IPS-18c (cell line): ENCODE results near the gene PDE6D.

Source experiments
- H3K4me3 ChIP-seq: 2 replicates; pipeline ENCODE4 v1.7.0; 2013; ENCODE audit warnings: low read depth, mild to moderate bottlenecking, low read length, moderate library complexity; ENCODE audit not compliant: insufficient read depth
- H3K9me3 ChIP-seq: one replicate; pipeline ENCODE4 v1.6.1; 2013; ENCODE audit warnings: mild to moderate bottlenecking, low read length, moderate library complexity; ENCODE audit not compliant: control insufficient read depth, insufficient read depth

The PDE6D gene

DNA sequence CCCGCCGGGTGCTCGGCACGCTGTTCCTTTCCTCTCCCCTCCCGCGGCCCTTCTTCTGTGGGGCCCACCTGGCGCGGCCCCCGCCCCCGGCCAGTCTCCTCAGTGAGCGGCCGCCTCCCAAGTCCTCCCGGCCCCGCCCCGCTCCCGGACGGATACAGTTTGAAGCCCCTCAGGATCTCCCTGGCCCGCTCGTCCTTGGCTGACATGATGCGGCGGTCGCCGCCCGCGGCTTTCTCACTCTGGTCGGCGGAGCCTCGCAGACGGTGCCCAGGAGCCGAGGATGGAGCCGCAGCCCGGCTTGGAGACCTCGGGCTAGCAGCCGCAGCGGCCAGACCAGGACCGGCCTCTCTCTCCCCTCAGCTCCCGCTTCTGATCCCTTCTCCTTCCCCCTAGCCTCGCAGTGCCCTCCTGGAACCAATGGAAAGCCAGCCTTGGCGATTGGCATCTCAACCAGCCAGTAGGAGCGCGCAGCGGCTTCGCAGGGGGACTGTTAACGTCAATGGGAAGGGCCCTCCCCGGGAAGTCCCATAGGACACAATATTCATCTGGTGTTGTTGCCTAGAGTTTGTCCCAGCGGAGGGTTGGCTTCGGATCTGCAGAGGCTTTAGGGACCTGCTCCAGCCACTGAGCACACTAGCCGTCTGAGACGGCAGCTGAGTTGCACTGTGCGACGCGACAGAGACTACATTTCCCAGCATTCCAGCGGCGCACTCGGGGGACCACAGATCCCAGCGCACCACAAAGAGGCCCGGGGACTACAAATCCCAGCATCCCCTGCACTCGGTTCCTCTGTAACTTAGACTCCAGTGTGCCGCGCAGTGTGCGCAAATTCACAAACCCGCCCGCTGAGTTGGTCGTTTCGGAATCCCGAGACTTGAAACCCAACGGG, at the start of gene PDE6D:
Gene PDE6D, minus strand, starts transcription at position 374 of the 889 bp plus-strand sequence. Its CDS starts 168 bp downstream, at position 206.
- H3K4me3 ChIP-seq, result peak within 1 kb of the TSS; percentile 90
- no peaks in the 10 kb centered on the region for H3K9me3 ChIP-seq

DNA sequence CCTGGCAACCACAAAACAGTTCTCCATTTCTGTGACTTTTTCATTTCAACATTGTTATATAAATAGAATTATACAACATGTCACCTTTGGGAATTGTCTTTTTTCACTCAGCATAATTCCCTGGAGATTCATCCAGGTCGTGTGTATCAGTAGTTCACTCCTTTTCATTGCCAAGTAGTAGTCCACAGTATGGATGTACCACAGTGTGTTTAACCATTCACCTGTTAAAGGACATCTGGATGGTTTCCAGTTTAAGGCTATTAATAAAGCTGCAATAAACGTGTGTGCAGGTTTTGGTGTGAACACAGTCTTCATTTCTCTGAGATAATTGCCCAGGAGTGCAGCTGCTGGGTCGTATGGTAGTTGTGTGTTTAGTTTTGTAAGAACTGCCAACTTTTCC, 40.8 kb upstream of the PDE6D start:
- Histone ChIP-seq H3K9me3 (no peaks in the 10 kb centered on the region), H3K4me3 (no peak overlapping the region)

DNA sequence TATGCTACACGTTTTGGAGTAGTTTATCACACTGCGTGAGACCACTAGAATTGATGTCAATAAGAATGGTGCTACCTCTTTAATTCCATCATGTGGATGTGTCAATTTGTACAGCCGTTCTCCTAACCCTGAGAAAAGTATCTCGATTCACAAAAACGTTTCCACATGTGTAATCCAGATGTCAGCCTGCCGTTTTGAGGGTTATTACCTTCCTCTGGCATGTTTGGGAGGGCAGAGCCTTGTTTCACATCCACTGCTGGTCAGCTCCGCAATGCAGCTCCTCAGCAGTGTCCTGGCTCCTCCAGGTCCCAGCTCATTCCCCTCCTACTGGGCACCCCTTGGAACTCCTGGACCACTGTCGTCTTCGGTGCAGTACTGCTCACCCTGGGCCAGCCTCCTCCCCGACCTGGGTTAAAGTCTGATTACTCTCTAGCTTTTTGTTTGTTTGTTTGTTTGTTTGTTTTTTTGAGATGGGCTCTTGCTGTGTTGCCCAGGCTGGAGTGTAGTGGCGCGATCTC, 39.8 kb upstream of the PDE6D start:
- H3K9me3 ChIP-seq, result no peaks in the 10 kb centered on the region

DNA sequence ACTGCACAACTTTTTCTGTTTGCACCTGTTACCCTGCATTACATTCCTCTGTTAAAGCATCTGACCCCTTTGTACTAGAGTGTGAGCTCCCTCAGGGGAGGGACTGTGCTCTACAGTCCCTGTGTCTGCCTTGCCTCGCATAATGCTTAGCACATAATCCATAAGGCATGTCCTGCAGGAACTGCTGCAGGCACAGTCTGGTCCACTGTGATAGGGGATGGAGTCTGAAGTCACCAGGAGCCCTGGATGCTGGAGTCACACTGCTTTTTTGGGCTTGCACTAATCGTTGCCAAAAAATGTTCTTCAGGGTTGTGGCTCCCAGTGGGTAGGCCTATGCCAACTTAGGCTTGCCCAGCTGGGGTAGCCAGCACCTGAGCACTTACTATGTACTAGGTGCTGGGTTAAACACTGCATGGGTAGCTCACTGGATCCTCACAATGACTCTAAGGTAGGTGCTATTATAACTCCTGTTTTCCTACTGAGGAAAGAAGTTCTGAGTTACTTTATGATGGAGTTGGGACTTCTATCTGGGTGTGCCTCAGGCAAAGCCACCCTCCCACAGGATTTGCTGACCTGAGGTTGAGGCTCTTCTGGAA, 38.5 kb upstream of the PDE6D start:
- no peak overlapping the region for H3K4me3 ChIP-seq
- H3K9me3 ChIP-seq, result no peaks in the 10 kb centered on the region

More for the DNA sequence above, 39.8 kb upstream of the PDE6D start:
- H3K4me3 ChIP-seq, result no peak overlapping the region

DNA sequence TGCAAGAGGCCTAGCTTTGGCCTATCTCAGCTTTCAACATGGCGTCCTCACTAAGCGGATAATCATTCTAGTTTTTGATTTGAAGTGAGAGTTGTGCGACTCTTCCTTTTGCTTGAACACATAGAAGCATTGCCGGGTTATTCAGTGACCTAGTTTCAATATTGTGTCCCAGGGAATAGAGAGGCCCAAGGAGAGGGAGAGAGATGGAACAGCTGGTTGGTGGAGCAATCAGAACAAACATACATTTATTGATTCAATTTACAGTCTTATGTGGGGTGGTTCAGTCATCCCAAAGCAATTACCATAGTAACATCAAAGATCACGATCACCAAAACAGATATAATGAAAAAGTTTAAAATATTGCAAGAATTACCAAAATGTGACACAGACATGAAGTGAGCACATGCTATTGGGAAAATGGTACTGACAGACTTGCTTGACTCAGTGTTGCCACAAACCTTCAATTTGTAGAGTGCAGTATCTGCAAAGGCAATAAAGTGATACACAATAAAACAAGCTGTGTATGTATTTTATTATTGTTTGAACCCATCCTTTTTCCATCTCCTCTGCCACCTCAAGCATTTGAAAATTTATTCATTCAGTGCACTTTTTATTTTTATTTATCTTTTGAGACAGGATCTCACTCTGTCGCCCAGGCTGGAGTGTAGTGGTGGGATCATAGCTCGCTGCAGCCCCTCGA, 35.4 kb upstream of the PDE6D start:
- no peaks in the 10 kb centered on the region for H3K9me3 ChIP-seq

DNA sequence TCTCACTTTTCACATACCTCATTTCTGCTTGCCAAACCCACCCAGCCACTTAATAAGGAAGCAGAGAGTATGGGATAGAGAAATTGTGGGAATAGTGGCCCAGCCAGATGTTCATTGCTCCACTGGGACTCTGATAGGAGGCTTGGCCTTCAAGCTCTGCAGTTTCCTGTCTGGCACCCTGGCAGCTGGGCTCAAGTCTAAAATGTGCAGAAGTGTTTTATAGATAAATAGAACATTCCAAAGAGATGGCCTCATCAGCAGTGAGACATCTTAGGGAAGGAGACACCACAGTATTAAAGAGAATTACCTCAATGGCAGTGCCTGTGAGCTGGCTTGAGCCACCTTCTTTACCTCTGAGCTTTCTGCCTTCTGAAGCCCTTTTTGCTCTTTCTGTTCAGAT, 29.8 kb upstream of the PDE6D start:
- Histone ChIP-seq H3K9me3 (no peaks in the 10 kb centered on the region), H3K4me3 (no peak overlapping the region)

More for the DNA sequence above, 35.4 kb upstream of the PDE6D start:
- no peak overlapping the region for H3K4me3 ChIP-seq

DNA sequence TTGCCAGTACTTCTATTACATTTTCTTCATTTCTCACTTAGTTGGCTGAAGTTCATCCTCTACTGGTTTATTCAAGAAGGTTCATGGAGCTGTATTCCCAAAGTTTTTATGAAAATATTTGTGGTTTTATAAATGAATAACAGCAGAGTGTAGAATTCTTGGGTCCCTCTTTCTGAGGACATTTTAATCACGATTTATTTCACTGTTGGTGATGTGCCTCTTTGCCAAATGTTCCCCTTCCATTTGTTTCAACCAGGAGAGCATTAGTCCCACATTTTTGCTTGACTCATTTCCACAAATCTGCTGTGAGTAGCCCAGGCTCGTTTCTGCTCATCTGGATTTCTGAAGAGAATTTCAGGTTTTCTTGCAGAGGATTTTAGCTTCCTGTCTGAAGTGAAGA, 25.9 kb upstream of the PDE6D start:
- no peaks in the 10 kb centered on the region for H3K9me3 ChIP-seq

DNA sequence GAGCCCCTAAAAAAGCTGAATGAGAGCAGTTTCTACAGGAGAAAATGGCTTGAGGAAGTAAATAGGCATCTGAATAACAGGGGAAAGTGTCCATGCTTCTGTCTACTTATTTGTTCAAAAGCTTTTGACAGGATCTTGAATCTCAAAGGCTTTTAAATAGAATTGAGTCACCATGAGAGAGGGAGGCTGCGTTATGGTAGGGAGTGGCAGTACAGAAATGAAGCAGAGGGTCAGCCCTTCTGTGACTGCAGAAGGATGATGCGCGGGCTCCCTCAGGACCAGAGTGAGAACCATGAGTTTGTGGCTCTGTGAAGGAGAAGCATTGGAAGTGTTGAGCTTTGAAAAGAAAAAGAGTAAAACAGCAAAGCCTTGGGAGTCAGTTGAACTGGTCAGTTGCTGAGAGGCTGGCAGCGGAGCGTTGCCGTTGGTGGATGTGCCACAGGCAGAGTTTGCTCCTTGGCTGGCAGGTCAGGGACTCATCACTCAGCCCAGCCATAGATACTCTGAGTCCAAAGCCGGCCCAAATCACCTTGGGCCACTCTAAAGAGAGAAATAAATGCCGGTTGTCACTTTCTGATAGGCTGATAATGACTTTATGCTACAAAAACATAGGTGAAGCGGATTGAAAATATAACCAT, 22.5 kb upstream of the PDE6D start:
- Histone ChIP-seq H3K4me3 (no peak overlapping the region), H3K9me3 (no peaks in the 10 kb centered on the region)

More for the DNA sequence above, 25.9 kb upstream of the PDE6D start:
- H3K4me3 ChIP-seq, result no peak overlapping the region

DNA sequence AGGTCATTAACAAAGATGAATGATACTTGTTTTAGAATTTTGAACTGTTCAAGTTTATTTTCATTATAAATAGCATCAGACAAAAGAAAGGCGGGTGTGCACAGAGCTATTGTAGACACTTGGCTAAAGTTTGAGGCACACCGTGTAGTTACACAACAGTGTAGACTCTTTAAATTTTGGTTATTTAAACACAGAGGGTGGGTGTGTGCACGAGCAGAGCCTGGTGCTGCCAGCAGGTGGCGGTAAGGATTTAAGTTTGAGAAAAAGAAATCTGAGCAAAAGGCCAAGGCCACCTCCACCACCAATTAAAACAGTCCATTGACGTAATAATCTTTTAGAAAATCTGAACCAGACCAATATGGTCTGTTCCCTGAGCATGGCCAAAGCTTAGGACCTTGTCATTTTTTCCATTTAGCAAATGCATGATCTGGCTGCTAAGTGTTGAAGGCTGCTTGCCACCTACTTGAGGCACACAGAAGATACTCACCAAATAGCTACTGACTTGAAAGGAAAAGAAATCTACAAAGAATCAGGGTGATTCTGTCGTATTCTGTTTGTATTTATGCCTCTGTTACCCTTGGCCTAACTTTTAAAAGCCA, 19.5 kb upstream of the PDE6D start:
- no peak overlapping the region for H3K4me3 ChIP-seq
- H3K9me3 ChIP-seq, result no peaks in the 10 kb centered on the region

DNA sequence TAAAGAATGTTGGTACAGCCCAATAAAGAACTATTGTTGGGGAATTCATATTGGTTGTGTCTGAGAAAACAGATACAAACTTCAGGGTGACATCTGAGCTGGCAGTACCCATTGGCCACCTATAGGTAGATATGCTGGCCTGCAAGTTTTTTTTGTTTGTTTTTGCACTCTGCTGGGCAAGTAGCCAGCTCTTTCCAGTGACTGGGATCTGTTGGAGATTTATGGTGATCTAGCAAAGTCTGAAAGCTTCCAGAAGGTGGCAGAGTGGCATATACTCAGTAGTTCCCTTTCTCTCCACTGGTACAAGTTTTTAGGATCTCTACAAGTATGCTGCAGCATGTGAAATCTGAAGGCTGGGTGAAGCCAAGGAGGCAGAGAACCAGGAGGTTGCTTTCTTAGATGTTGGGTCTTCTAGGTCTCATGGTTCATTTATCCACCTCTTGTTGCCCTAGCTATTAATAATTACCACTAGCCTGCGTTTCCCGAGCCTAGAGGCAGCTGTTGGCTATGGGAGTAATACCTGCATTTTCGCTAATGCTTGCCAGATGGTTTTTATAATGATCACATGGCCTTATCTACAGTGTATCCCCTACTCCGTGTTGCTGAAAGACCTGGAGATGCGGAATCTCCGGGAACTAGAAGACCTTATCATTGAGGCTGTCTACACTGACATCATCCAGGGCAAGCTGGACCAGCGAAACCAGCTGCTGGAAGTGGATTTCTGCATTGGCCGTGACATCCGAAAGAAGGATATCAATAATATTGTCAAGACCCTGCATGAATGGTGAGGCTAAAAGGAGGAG, 14.6 kb upstream of the PDE6D start:
- no peak overlapping the region for H3K4me3 ChIP-seq
- H3K9me3 ChIP-seq, result no peaks in the 10 kb centered on the region

DNA sequence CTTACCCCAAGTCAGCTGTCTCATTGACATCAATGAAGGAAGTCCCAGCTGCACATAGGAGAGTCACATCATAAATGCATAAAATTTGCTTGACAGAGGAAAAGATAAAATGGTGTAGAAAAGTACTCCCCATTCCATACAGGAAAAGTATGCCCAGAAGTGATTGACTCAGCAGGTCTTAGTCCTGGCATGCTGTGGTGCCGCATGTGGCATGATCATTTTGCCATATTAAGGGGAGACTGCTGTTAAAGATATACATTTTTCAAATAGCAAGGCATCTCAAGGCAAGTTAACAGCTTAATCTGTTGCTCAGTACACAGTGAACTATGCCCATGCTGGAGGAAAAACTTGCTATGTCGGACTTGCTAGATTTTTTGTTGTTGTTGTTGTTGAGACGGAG, 13.3 kb upstream of the PDE6D start:
- no peaks in the 10 kb centered on the region for H3K9me3 ChIP-seq
- no peak overlapping the region for H3K4me3 ChIP-seq

DNA sequence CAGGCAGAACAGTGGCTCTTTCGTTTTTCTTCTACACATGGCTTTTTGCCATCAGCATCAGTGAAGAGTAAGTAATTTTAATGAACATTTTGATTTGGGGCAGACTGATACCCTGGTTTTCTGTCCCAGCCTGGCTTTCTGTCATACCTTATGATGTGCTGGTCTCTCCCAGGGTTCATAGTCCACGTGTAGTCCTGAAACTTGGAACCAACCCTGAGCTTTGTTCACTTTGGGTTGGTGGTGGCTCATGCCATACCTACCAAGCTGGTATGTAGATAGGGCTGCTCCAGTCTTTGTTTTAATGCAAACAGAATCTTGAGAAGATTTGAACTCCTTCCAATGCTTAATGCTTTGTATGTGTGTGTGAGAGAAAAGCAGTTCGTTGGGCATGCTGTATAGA, 10.0 kb upstream of the PDE6D start:
- no peaks in the 10 kb centered on the region for H3K9me3 ChIP-seq
- H3K4me3 ChIP-seq, result no peak overlapping the region

DNA sequence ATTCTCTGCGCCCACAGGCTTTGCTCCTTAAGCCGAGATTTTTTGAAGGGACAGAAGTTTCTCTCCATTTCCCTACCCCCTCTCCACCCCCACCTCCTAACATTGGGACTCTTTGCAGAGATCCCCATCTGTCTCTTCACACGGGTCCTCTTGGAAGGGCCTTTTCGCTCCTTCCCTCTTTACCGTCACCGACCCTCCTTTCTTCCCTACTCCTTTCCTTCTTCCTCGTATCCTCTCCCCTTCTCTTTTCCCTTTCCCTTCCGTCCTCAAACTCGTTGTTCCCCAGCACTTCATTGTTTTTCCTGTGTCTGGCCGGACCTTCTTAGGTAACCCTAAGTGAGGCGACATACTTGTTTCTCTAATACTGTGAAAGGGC, 5.8 kb upstream of the PDE6D start:
- Histone ChIP-seq H3K4me3 (peak overlapping the region; percentile 97), H3K9me3 (no peaks in the 10 kb centered on the region)

DNA sequence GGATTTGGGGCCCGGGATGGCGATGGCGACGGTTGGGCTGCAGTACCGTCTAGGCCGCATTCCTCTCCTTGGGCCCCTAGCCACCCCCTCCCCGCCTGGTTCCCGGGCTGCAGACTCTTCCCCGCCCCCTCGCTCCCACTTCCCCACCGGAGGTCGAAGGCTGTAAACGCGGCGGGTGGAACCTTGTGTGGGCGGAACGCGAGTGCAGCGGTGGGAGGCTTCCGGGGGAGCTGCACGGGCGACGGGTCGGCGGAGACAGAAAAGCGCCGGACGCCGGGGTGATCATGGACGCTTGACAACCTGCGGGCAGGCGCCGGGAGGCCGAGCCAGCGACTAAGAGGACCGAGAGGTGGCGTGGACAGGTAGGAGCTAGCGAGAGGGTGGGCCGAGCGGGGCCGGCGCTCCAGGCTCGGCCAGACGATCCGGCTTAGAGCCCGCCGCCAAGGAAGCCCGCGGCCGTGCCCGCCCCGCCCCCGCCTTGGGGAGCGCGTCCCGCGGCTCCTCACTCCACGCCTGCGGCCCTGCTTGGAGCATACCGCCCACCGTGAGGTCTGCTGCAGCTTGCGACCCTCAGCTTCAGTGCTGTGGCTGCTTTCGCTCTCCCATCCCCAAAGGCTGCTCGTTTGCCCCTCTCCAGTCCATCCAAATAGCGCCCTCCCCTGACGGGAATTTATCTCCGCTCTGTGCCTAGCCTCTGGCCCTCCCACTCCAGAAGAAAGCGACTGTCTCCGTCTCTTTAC, 5.3 kb upstream of the PDE6D start, which contains the start of gene COPS7B:
Gene COPS7B, plus strand, starts transcription at position 269 of the 740 bp plus-strand sequence. CDS start 2,126 bp downstream, outside the sequence.
- peak within 1 kb of the TSS; percentile 97 for H3K4me3 ChIP-seq
- no peaks in the 10 kb centered on the region for H3K9me3 ChIP-seq

DNA sequence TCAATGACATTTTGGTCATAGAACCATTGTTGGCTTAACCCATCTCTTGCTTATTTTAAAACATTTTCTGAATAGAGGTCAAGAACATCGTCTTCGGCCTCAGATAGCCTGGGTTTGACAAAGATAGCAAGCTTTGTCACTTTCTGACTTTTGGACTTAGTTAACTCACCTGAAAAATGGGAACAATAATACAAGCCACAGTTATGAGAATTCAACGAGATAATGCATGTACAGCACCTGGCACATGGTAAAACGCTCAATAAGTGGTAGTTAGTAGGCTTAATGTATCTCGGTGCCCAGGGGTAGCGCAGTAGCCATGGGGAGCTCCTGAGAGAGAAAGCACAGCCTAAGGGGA, 4.7 kb upstream of the PDE6D start:
- peak overlapping the region; percentile 97 for H3K4me3 ChIP-seq
- H3K9me3 ChIP-seq, result no peaks in the 10 kb centered on the region

DNA sequence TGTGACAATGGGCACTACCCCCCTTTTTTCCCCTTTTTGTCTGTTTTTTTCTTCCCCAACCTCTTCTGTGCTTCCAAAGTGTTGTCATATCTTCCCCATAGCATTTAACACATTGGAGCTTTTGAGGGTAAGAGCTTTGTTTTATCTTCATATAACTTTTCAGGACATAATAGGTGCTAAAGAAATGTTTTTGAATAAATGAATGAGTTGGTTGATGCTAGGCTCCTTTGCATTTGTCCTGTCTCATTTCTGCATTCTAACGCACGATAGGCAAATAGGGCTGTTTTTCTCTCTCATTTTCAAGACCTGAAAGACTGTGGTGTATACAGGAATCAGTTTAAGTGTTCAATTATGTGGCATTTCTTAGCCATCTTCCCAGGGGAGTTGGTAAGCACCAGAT, 4.3 kb upstream of the PDE6D start:
- Histone ChIP-seq H3K9me3 (no peaks in the 10 kb centered on the region), H3K4me3 (peak overlapping the region; percentile 97)
